ENCODE measurements around the gene CUL5. TPM values are rescaled to one million over a fixed set of nuclear protein-coding genes. Genes with fewer than 3 reads are reported as not detected.

Gene CUL5
- total RNA-seq, 1 donor from 2014 or later: 42.0 TPM

DNA sequence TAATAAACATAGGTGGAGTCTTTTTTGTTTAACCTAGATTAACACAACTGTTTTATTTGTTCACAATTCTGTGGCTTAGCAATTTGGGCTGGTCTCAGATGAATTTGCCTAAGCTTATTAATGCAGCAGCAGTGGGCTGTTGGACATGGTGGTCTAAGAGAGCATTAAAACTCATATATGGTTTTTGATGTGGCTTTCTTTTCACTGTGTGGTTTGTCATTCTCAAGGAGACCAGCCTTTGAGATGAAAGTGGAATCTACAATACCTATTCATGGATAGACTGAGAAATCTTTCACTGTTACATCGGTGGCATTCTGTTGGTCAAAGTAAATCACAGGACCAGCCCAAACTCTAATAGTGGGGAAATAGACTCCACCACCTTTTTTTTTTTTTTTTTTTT, 39.6 kb downstream of the CUL5 start:
- DNase-seq: no peak
- TF ChIP-seq, protein P1, sequence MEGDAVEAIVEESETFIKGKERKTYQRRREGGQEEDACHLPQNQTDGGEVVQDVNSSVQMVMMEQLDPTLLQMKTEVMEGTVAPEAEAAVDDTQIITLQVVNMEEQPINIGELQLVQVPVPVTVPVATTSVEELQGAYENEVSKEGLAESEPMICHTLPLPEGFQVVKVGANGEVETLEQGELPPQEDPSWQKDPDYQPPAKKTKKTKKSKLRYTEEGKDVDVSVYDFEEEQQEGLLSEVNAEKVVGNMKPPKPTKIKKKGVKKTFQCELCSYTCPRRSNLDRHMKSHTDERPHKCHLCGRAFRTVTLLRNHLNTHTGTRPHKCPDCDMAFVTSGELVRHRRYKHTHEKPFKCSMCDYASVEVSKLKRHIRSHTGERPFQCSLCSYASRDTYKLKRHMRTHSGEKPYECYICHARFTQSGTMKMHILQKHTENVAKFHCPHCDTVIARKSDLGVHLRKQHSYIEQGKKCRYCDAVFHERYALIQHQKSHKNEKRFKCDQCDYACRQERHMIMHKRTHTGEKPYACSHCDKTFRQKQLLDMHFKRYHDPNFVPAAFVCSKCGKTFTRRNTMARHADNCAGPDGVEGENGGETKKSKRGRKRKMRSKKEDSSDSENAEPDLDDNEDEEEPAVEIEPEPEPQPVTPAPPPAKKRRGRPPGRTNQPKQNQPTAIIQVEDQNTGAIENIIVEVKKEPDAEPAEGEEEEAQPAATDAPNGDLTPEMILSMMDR (IDR thresholded peaks at IDR 0.05): no peak
- H3K4me3 Mint-ChIP-seq: no peak overlapping the region
- H3K36me3 Mint-ChIP-seq (ENCODE audit: low read depth): peaks cover 49% of the 10 kb centered on the region
- H3K4me1 Mint-ChIP-seq: no peaks in the 10 kb centered on the region
- H3K27me3 Mint-ChIP-seq: no peaks in the 10 kb centered on the region
- no peaks in the 10 kb centered on the region for H3K9me3 Mint-ChIP-seq
- intact Hi-C loops (cut with micrococcal nuclease): no loop called here
- ChIA-PET POLR2A (no interaction called here), CTCF (no interaction called here)
- no peak overlapping the region for H3K27ac Mint-ChIP-seq
- ATAC-seq (ENCODE audit: low read depth): no peak

DNA sequence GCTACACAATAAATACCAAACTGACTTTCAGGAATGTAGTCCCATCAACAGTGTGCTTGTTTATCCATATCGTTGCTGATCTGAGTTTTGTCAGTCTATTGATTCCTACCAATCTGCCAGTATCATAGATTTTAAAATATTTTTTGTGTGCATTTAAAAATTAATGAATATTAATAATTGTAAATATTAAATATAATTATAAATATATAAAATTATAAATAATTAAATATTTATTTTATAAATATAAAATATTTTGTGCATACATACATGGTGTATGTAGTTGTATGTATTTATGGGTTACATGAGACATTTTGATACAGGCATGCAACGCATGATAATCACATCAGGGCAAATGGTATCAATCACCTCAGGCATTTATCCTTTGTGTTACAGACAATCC, 53.6 kb downstream of the CUL5 start:
- TF ChIP-seq, protein P1 (IDR thresholded peaks at IDR 0.05): no peak
- no peaks in the 10 kb centered on the region for H3K4me1 Mint-ChIP-seq
- ChIA-PET POLR2A (no interaction called here), CTCF (no interaction called here)
- no peak overlapping the region for H3K4me3 Mint-ChIP-seq
- intact Hi-C loops (cut with micrococcal nuclease): no loop called here
- H3K27me3 Mint-ChIP-seq: no peaks in the 10 kb centered on the region
- no peak overlapping the region for H3K27ac Mint-ChIP-seq
- ATAC-seq (ENCODE audit: low read depth): no peak
- H3K9me3 Mint-ChIP-seq: no peaks in the 10 kb centered on the region
- peaks cover 68% of the 10 kb centered on the region for H3K36me3 Mint-ChIP-seq (ENCODE audit: low read depth)
- DNase-seq: no peak

DNA sequence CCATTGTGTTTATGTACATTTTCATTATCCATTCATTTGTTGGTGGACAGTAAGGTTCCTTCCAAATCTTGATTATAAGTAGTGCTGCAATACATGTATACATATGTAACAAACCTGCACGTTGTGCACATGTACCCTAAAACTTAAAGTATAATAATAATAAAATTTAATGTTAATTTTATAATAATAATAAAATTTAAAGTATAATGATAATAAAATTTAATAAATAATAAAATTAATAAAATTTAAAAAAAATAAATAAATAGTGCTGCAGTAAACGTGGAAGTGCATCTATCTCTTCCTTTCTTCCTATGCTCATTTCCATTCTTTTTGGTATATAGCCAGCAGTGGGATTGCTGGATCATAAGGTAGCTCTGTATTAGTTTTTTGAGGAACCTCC, 54.7 kb downstream of the CUL5 start:
- ATAC-seq (ENCODE audit: low read depth) (no peak), DNase-seq (no peak)
- H3K4me3 Mint-ChIP-seq: no peak overlapping the region
- TF ChIP-seq, protein P1 (IDR thresholded peaks at IDR 0.05): no peak
- intact Hi-C loops (cut with micrococcal nuclease): no loop called here
- no peaks in the 10 kb centered on the region for H3K27me3 Mint-ChIP-seq
- H3K36me3 Mint-ChIP-seq (ENCODE audit: low read depth): peaks cover 63% of the 10 kb centered on the region
- H3K9me3 Mint-ChIP-seq: no peaks in the 10 kb centered on the region
- H3K4me1 Mint-ChIP-seq: no peaks in the 10 kb centered on the region
- no peak overlapping the region for H3K27ac Mint-ChIP-seq
- POLR2A ChIA-PET: no interaction called here
- CTCF ChIA-PET: no interaction called here

DNA sequence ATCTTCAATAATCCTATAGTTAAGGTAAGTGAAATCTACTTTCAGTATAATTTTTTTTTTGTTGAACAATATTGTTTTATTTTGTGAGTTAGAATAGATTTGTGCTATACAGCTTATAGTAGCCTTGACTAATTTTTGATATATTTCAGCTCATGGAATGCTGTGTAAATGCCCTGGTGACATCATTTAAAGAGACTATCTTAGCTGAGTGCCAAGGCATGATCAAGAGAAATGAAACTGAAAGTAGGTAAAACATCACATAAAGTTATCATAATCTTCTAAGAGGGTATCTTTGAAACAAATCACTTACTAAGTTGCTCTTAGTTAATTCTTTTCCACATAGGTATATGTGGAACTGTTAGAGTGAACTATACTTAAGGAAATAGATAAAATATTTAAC, 61.2 kb downstream of the CUL5 start:
- Mint-ChIP-seq H3K4me1 (peaks cover 10% of the 10 kb centered on the region), H3K9me3 (no peaks in the 10 kb centered on the region), H3K36me3 (ENCODE audit: low read depth) (peaks cover 59% of the 10 kb centered on the region), H3K4me3 (no peak overlapping the region), H3K27ac (no peak overlapping the region), H3K27me3 (no peaks in the 10 kb centered on the region)
- TF ChIP-seq, protein P1 (IDR thresholded peaks at IDR 0.05): no peak
- CTCF ChIA-PET: no interaction called here
- ATAC-seq (ENCODE audit: low read depth) (no peak), DNase-seq (no peak)
- POLR2A ChIA-PET: no interaction called here
- intact Hi-C loops (cut with micrococcal nuclease): no loop called here

DNA sequence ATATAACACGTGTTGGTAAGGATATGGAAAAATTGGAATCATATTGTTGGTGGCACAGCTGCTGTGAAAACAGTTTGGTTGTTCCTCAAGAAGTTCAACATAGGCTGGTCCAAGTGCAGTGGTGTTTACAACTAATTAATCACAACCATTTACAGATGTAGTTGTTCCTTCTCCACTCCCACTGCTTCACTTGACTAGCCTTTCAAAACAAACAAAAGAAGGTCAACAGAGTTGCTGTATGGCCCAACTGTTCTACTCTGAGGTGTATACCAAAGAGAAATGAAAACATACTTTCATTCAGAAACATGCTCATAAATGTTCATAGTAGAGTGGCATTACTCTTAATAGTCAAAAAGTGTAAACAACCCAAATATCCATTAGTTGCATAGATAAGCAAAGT, 76.1 kb downstream of the CUL5 start:
- CTCF ChIA-PET: no interaction called here
- TF ChIP-seq, protein P1 (IDR thresholded peaks at IDR 0.05): no peak
- no peaks in the 10 kb centered on the region for H3K9me3 Mint-ChIP-seq
- DNase-seq (no peak), ATAC-seq (ENCODE audit: low read depth) (no peak)
- H3K27me3 Mint-ChIP-seq: no peaks in the 10 kb centered on the region
- H3K36me3 Mint-ChIP-seq (ENCODE audit: low read depth): peaks cover 69% of the 10 kb centered on the region
- H3K4me3 Mint-ChIP-seq: no peak overlapping the region
- H3K27ac Mint-ChIP-seq: no peak overlapping the region
- H3K4me1 Mint-ChIP-seq: no peaks in the 10 kb centered on the region
- intact Hi-C loops (cut with micrococcal nuclease): no loop called here
- POLR2A ChIA-PET: interaction anchor here (0.6 kb wide), 2 partner anchors 11 to 257 kb away, joined by 3 read pairs; no protein-coding TSS in a partner anchor

Measured in activated B cell treated with CpG ODN at 0.5 μM for 24 hours (primary cell).